HG03060 (cell line): ENCODE data around the gene GMCL1.
"Not testable (repeated sequence)": the region's sequence is repeated elsewhere in the genome, so short reads cannot be mapped to it uniquely, and the experiment has no call there.

Source experiments
- ATAC-seq: cut with Tn5 transposase; IDR thresholded peaks from one replicate; pipeline ENCODE4 v1.9.1; 2021; ENCODE audit warnings: low read depth, moderate number of reproducible peaks; ENCODE audit not compliant: unreplicated experiment

The GMCL1 gene

DNA sequence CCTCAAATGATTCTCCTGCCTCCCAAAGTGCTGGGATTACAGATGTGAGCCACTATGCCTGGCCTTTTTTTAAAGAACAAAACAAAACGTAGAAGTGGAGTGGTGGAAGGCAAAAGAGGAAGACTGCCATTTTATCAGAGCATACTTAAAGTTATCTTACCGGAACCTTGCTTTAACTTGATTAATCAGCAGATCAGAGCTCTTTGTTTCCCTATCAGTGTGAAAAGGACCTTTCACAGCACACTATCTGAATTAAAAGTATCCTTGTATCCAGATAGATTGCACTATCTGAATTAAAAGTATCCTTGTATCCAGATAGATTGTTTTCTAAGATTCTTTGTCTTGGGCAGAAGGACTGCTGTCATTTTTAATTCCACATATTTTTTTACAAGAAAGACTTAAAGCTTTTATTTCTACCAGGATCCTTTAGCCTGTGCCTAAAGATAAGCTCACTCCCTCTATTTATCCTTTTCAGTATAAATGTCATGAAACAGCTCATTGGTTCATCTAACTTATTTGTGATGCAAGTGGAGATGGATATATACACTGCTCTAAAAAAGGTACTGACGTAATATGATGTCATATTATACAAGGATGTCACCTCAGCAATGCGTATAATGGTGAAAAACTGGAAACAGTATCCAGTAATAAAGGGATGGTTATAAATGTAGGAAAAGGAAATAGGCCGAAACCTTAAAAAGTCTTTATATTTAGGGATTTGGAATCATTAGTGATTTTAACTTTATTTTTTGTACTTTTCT lies 17.8 kb downstream of the GMCL1 start:
- ATAC-seq, result no peak

DNA sequence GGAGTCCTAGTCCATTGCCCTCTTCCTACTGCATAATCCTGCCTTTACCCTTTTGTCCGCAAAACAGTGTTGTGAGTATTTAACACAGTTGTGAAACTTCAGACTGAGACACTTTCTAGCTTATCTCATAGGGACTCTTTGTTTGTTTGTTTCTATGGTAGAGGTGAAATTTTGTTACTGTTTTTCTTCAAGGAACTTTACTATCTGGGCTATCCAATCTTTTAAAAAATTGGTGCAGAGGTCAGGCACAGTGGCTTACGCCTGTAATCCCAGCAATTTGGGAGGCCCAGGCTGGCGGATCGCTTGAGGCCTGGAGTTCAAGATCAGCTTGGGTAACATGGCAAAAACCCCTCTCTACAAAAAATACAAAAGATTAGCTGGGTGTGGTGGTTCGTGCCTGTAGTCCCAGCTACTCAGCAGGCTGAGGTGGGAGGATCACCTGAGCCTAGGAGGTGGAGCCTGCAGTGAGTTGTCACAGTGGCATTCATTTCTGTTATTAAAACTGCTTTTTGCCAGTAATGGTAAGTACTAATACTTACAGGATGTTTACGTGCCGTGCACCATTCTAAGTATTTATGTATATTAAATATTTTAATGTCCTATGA lies 18.8 kb downstream of the GMCL1 start:
- ATAC-seq, result no peak

DNA sequence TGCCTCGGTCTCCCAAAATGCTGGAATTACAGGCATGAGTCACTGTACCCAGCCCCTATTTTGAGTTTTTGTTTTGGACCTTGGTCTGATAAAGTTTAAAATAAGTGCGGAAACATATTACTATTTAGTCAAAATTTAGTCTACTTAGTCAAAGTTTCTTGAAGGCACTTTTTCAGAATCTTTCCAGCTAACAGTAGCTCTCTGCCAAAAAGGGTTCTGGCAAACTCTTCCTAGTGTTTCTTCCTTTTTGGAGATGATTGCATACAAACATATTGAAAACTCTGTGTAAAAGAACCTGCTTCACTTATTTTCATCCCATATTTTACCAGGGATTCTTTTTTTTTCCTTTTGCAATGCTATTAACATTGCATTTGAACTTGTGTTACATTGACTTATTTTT lies 28.8 kb downstream of the GMCL1 start:
- ATAC-seq, result no peak

DNA sequence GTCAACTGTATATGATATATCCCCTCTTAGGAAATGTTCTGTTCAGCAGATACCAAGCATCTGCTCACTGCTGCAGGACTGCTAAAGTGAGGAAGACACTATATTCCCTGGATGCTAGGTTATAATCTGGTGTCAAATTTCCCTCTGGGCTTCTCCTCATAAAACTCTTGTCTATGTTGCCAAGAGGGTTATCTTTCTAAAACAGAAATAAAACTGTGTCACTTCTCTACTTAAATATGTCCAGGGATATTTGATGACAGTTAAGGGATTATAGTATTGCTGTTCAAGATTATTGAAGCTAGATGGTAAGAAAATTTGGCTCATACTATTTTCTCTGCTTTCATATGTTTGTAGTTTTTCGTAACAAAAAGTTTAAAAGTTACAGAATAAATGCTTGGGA lies 33.8 kb downstream of the GMCL1 start:
- no peak for ATAC-seq

DNA sequence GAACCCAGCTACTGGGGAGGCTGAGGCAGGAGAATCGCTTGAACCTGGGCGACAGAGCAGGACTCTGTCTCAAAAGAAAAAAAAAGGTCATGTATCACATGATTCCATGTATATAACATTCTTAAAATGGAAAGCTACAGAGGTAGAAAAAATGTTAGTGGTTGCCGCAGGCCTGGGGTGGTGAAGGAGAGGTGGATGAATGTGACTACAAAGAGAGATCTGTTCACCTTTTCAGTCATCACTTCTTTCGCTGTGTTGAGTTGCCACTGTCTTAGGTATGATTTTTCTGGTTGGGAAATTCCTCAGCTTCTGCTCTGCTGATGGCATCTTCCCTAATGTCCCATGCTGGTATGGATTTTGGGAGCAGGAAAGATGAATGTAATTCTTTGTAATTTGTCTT lies 59.0 kb downstream of the GMCL1 start:
- no peak for ATAC-seq

DNA sequence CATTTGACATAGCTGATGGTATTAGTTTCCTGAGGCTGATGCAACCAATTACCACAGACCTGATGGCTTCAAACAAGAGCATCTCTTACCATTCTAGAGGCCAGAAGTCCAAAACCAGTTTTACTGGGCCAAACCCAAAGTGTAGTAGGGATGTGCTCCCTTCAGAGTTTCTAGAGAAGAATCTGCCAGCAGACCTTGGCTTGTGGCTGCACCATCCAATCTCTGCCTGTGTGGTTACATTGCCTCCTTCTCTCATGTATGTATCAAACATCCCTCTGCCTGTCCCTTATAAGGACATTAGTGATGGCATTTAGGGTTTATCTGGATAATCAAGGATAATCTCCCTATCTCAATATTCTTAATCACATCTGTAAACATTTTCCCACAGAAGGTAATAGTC lies 59.8 kb downstream of the GMCL1 start:
- no peak for ATAC-seq

DNA sequence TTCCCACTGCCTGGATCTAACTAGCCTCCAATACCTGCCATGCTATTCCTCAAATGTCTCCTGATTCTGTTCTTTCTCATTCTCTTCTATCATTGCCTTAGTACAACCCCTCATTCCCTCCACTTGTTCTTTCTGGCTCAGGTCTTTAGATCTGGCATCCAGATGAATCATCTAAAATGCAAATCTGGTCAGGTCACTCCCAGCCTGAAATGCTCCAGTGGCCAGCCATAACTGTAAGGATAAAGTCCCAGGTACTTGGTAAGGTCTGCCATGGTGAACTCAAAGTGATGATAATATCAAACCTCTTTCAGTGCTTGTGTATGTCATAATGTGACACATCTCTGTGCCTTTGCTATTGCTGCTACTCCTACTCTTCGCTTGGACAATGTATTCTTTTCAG lies 61.4 kb downstream of the GMCL1 start:
- no peak for ATAC-seq

DNA sequence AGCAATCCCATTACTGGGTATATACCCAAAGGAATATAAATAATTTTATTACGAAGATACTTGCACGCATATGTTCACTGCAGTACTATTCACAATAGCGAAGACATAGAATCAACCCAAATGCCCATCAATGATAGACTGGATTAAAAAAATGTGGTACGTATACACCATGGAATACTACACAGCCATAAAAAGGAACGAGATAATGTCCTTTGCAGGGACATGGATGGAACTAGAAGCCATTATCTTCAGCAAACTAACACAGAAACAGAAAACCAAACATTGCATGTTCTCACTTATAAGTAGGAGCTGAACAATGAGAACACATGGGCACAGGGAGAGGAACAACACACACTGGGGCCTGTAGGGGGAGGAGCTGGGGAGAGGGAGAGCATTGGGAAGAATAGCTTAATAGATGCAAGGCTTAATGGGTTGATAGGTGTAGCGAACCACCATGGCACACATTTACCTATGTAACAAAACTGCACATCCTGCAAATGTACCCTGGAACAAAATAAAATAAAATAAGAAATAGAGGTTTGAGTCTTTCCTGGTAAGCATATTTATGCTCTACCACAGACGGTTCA lies 63.5 kb downstream of the GMCL1 start:
- not testable (repeated sequence) for ATAC-seq

DNA sequence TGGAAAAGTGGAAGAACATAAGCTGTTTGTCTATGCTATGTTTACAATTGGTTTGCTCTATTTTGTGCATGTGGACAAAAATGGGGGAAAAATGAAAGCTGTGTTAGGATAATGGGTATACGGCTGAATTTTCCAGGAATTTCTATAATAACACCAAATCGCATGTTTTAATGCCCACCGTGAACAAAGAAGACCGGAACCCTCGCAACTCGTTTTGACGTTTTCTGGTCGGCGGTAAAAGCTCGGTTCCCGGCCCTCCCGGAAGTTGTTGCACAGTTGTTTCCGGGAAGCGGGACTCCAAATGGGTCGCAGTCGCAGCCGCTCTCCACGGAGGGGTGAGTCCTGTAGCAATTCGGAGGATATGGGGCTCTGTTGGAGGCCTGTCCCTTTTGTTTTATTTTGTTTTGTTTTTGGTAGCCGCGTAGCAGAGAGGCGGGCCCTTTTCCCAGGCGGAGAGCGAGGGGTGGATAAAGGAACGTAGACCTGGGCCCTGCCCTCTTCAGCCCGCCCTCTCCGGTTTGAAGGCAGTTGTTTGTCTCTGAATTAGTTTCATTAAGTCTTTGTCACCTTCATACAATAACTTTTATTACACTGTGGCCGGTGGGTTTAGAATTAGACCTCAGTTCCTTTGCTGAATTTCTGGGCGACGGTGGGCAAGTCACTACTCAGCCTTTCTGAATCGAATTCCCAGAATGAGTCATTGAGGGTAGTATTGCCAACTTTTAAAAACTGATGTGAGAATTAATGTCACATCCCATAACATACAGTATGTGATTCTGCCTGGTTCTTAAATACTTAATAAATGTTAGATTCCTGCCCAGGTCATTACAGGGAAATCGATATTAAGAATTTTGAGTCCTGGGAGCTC lies 64.5 kb downstream of the GMCL1 start, which contains the start of gene SNRNP27:
Gene SNRNP27, plus strand, starts transcription at position 273 of the 868 bp plus-strand sequence. Its CDS starts 29 bp downstream, at position 302.
- ATAC-seq, result no peak

DNA sequence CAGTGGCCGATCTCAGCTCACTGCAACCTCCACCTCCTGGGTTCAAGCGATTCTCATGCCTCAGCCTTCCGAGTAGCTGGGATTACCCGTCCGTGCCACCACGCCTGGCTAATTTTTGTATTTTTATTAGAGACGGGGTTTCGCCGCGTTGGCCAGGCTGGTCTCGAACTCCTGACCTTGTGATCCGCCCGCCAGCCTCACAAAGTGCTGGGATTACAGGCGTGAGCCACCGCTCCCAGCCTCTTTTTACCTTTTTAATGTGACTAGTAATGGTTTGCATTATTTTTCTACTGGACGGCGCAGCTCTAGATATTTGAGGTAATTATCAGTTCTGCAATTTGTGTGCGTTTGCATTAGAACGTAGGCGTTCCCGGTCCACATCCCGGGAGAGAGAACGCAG lies 65.3 kb downstream of the GMCL1 start:
- ATAC-seq, result not testable (repeated sequence)

DNA sequence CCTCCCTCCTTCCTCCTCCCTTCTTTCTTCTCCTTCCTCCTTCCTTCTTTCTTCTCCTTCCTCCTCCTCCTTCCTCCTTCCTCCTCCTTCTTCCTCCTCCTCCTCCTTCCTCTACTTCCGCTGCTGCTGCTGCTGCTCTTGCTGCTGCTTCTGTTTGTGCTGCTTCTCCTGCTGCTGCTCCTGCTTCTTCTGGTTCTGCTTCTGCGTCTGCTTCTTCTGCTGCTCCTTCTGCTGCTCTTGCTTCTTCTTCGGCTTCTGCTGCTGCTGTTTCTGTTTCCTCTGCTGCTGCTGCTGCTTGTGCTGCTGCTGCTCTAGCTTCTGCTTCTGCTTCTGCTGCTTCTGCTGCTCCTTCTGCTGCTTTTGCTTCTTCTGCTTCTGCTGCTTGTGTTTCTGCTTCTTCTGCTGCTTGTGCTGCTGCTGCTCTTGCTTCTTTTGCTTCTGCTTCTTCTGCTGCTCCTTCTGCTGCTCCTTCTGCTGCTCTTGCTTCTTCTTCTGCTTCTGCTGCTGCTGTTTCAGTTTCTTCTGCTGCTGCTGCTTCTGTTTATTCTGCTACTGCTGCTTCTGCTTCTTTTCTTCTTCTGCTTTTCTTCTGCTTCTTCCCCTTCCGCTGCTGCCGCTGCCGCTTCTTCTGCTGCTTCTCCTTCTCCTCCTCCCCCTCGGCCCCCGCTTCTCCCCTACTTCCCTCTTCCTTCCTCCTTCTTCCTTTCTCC lies 72.9 kb downstream of the GMCL1 start:
- no peak for ATAC-seq

DNA sequence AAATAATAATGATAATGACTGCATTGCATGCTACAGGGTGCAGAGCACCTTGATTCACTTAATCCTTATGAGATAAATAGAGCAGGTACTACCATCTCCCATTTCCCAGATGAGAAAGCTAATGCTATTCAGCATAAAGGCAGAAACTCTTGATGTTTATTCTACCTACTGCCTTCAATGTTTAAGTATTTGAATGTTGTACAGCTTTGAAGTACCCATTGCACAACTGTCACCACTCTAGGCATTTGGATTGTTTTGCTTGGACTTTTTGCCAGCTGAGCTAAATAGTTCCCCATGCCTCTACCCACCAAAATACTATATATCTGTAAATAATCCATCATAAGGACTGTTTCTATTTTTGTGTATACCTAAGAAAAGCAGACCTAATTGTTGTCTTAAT lies 77.8 kb downstream of the GMCL1 start:
- no peak for ATAC-seq

DNA sequence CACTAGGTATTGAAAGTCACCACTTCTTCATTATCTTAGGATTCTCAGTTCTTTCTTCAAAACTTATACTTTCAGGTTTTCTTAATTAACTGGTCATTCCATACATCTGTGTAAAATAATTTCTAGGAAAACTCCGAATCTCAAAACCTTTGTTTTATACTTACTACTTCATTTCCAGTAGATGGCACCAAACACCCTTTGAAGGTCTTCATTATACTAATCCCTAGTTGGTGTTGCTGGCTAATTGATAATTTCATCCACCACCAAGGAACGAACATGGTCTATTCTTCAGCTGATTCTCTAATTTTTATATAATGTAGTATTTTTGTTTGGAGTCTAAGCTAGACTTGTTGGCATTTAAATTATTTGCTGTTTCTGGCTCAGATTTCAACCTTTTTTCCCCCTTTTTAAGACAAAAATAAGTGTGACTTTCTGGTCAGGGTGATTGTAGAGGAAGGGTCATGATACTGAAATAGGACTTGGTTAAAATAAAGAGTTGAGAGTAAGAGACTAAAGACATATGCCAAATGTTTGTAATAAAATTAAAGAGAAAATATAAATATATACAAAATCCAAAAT lies 82.6 kb downstream of the GMCL1 start:
- ATAC-seq, result no peak

DNA sequence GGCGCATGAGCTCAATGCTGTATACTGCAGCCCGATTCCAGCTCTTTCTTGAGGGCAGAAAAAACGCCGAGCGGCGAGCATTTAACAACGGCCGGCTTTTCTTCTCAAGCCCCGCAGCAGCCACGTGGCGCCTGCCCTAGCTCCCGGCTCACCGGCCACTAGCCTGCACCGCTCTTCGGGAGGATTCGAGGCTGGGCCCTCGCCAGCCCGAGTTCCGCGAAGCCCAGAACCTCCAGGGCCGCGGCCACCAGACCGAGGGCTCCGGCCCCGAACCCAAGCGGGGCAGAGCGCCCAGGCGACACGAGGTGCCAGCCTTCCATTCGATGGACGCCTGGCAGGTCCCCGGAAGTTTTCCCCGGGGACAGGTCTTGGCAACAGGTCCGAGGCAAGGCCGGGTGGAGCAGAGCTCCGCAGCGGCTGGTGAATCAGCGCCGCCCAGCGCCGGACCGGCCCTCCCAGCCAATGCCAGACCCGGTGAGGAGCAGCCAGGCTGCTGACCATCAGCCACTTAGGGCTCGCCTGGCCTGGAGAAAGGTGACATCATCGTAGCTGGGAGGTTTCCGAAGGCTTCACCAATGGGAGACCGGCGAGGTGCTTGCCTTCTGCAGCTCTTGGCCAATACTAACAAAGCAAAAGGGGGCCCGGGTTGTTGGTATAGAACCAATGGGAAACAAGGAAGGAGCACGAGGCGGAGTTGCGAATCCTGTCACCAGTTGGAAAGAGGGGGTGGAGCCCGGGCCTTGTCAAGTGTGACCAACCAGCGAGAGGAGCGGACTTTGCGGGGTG lies 84.9 kb downstream of the GMCL1 start:
- ATAC-seq, result peak; percentile 88

DNA sequence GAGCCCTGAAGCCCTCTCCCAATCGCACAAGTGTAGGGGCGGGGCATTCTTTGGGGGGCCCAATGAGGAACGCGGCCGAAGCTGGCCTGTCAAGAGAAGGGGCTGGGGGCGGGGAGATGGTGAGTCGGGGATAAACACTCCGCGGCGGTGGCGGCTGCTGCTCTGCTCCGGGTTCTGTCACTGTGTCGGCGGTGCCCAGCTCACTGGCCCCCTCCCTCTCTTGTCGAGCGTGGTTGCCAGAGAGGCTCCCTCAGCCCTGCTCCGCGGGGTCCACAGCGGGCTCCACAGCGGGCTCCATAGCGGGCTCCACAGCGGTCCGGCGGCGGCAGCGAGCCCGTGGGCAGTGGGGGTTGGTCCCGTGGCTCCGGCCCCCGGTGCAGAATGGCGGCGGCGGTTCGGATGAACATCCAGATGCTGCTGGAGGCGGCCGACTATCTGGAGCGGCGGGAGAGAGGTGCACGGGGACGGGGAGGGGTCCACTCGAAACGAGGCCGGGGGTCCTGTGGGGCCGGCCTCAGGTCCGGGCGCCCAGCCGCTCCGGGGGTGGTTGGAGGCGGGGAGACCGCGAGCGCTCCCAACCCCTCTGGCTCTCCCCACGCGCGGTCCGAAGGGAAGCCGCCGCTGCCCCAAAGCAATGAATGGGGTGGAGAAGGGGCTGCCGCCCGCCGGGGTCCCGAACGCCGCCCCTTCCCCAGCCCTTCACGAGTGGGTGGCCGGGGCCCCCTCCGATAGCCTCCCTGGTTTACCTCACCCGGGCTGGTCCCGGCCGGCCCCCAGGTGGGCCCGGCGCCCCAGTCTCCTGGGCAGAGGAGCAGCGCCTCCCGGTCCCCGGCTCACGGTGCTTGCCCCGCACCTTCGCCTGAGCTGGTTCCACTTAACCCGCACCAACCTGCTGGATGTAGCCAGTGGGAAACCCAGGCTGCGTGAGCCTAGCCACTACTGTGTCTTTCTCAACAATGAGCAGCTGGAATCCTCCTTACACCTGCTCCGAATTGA lies 85.8 kb downstream of the GMCL1 start, which contains the start of gene MXD1:
Gene MXD1, plus strand, starts transcription at position 160 of the 996 bp plus-strand sequence. Its CDS starts 222 bp downstream, at position 382.
- ATAC-seq, result no peak

DNA sequence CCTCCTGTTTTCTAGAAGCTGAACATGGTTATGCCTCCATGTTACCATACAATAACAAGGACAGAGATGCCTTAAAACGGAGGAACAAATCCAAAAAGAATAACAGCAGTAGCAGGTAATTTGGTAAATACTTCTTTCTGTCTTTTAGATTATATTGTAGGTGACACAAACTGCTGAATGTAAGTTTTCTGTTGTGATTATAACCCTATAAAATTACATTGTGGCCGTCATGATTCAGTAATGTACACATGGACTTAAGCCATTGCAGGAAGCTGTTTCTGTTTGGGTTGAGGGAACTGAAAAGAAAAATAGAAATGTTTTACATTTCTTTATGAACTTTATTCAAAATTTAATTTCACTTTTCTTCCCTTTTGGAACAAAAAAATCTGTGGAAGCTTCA lies 86.6 kb downstream of the GMCL1 start:
- ATAC-seq, result no peak

DNA sequence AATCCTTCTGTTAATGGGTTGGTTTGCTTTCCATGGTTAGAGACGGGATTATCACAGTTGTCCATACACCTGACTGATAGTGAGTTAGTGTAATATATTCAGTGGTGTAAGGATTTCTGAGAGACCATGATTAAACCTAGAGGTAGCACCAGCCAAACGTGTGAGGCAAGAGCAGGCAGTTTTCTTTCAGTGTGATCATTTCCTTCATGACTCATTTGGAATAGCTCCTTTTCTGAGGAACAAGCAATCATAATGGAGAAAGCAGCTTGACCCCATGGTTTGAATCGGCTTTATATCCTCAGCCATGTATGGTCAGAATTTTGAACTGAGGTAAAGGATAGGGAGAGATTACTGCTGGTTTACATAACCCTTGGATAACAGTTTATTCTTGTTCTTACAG lies 88.4 kb downstream of the GMCL1 start:
- ATAC-seq, result no peak

DNA sequence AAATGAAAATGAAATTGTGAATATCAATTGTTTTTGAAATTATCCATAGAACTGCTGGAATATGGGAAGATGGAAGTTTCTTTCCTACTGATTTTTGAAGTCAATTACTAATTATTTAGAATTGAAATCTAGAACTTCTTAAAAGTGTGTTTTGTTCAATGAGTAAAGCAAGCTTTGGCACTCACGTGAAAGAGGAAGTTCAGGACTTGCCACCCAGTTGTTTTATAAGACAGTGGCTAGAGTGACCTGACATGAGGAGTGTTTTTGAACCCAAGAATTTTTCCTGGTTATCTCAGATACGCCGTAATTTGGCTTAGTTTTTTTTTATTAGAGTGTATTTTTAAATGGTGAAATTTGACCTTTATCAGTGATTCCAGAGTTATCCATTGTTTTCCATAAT lies 88.9 kb downstream of the GMCL1 start:
- ATAC-seq, result no peak
